Activated CD8-positive, alpha-beta T cell treated with anti-CD3 and anti-CD28 coated beads for 36 hours (primary cell): ENCODE data around the gene PYGB. TPM values are rescaled to one million over a fixed set of nuclear protein-coding genes. Genes with fewer than 3 reads are reported as not detected.

Experiments used
- ATAC-seq: fragments of 200-7000 bp; cut with Tn5 transposase; one replicate; pipeline ENCODE4 v1.10.0; 2021; ENCODE audit warnings: mild to moderate bottlenecking, moderate library complexity
- CTCF ChIA-PET: fragments of 350-600 bp; sonication (Branson Sonifier 250); formaldehyde crosslinking; loops from one replicate; lab custom pipeline; 2021; ENCODE audit warnings: antibody characterized with exemption; lab: Charles Lee
- POLR2A ChIA-PET: fragments of 350-600 bp; sonication (Branson Sonifier 250); formaldehyde crosslinking; loops from one replicate; lab custom pipeline; 2021; ENCODE audit warnings: antibody characterized with exemption; lab: Charles Lee
- DNase-seq: peaks from one replicate; pipeline ENCODE4 v3.0.0-alpha.2; 2020
- H3K27ac Mint-ChIP-seq: one replicate; pipeline ENCODE4 v1.8.0; 2021; ENCODE audit warnings: mild to moderate bottlenecking, mixed read lengths
- H3K27me3 Mint-ChIP-seq: one replicate; pipeline ENCODE4 v1.8.0; 2021; ENCODE audit warnings: mixed read lengths
- H3K36me3 Mint-ChIP-seq: one replicate; pipeline ENCODE4 v1.8.0; 2021; ENCODE audit warnings: low read depth, mixed read lengths
- H3K4me1 Mint-ChIP-seq: one replicate; pipeline ENCODE4 v1.8.0; 2021; ENCODE audit warnings: low read depth, mixed read lengths
- H3K4me3 Mint-ChIP-seq: one replicate; pipeline ENCODE4 v1.8.0; 2021; ENCODE audit warnings: mild to moderate bottlenecking, moderate library complexity, mixed read lengths
- H3K9me3 Mint-ChIP-seq: one replicate; pipeline ENCODE4 v1.8.0; 2021; ENCODE audit warnings: mixed read lengths
- CTCF ChIP-seq: fragments of 200-600 bp; IDR thresholded peaks from one replicate; pipeline ENCODE4 v1.8.0; 2022; ENCODE audit warnings: antibody characterized with exemption, mild to moderate bottlenecking
- intact Hi-C: fragments of 100-400 bp; cut with micrococcal nuclease; formaldehyde crosslinking; loops from one replicate; pipeline ENCODE4 v1.10.0; 2022
- total RNA-seq, 2 experiments: library from RNA; stranded (reverse); gene quantifications; one replicate each; pipeline ENCODE4 v1.2.3, GENCODE V29; 2021

The PYGB gene
- total RNA-seq, 2 experiments from 2014 or later, result 26.1 to 26.5 TPM

- Mint-ChIP-seq H3K4me1 (peaks cover under 1% of the 10 kb centered on the region), H3K27me3 (no peaks in the 10 kb centered on the region), H3K9me3 (no peaks in the 10 kb centered on the region), H3K27ac (no peak overlapping the region), H3K4me3 (no peak overlapping the region), H3K36me3 (peaks cover 22% of the 10 kb centered on the region)
- intact Hi-C loops, result no loop called here
- POLR2A ChIA-PET, result no interaction called here
- CTCF ChIA-PET, result interaction anchor here (1.1 kb wide), 1 partner anchor 16 kb away, joined by 4 read pairs; no protein-coding TSS in a partner anchor
- ATAC-seq (no peak), DNase-seq (no peak)
- no peak for TF ChIP-seq CTCF
Measured at GRCh38 chr20:25276533-25277050, 28.7 kb downstream of the PYGB start.

GRCh38 chr20:25277051-25277801, 29.3 kb downstream of the PYGB start:
- no peaks in the 10 kb centered on the region for H3K27me3 Mint-ChIP-seq
- intact Hi-C loops, result no loop called here
- H3K4me3 Mint-ChIP-seq, result no peak overlapping the region
- TF ChIP-seq CTCF, result no peak
- no peak for DNase-seq
- H3K4me1 Mint-ChIP-seq, result peaks cover 1% of the 10 kb centered on the region
- ATAC-seq, result no peak
- H3K36me3 Mint-ChIP-seq, result peaks cover 17% of the 10 kb centered on the region
- CTCF ChIA-PET, result no interaction called here
- H3K9me3 Mint-ChIP-seq, result no peaks in the 10 kb centered on the region
- H3K27ac Mint-ChIP-seq, result no peak overlapping the region
- POLR2A ChIA-PET, result no interaction called here

GRCh38 chr20:25277941-25278521, 30.1 kb downstream of the PYGB start:
- no peak for DNase-seq
- H3K36me3 Mint-ChIP-seq, result peaks cover 16% of the 10 kb centered on the region

GRCh38 chr20:25278636-25279361, 30.9 kb downstream of the PYGB start:
- Mint-ChIP-seq H3K36me3 (peaks cover 15% of the 10 kb centered on the region), H3K4me1 (peaks cover 1% of the 10 kb centered on the region), H3K27me3 (no peaks in the 10 kb centered on the region), H3K9me3 (no peaks in the 10 kb centered on the region), H3K27ac (no peak overlapping the region), H3K4me3 (no peak overlapping the region)
- ATAC-seq, result no peak
- DNase-seq, result no peak
- ChIA-PET CTCF (no interaction called here), POLR2A (no interaction called here)
- intact Hi-C loops, result no loop called here
- TF ChIP-seq CTCF, result no peak

More at GRCh38 chr20:25277941-25278521, 30.1 kb downstream of the PYGB start:
- Mint-ChIP-seq H3K27me3 (no peaks in the 10 kb centered on the region), H3K4me1 (peaks cover 1% of the 10 kb centered on the region), H3K4me3 (no peak overlapping the region), H3K9me3 (no peaks in the 10 kb centered on the region), H3K27ac (no peak overlapping the region)
- no peak for ATAC-seq
- CTCF ChIA-PET, result no interaction called here
- no peak for TF ChIP-seq CTCF
- intact Hi-C loops, result no loop called here
- POLR2A ChIA-PET, result no interaction called here
